Measurements from ENCODE around the gene GRN.
A peak's percentile ranks its signal among the peaks of the same experiment; 100 is the strongest.

GRN gene

DNA sequence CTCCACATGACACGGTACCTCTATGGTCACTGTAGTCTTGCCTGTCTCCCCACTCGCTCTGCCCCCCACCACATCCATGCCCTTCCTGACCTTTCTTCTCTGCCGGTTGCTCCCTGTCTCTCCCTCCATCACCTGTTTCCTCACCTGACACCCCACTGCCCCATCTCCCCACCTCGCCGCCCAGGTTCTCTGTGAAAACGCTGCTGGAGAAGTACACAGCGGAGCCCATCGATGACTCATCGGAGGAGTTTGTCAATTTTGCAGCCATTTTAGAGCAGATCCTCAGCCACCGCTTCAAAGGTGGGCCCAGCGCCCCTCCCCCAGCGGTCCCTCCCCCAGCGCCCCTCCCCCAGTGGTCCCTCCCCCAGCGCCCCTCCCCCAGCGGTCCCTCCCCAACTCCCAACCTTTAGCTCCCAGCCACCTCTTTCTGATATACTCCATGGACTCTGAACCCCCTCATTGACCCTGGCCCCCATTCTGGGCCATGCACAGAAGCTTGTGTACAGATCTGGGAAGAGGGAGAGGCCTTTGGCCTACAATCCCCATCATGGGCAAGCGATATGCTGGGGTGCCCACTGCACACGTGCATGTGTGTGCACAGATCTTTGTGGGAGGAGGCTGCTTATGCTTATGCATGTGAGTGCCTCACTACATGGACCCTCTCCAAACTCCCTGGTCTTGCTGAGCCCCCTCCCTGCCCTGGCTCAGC, 32.6 kb upstream of the GRN start:
- no peaks in the 10 kb centered on the region for H3K9me3 ChIP-seq (ENCODE audit: low read length)
- H3K4me3 ChIP-seq (ENCODE audit: low read depth in 1 of 2, low read length in 2 of 2), result no peak overlapping the region
- H3K9ac ChIP-seq (ENCODE audit: low read length), result no peak overlapping the region
- peaks cover 21 to 51% of the 10 kb centered on the region in 2 donors for H3K27me3 ChIP-seq (ENCODE audit: control insufficient read depth in 1 of 2, insufficient read depth in 2 of 2, low read length in 2 of 2)
- no peaks in the 10 kb centered on the region for H3K36me3 ChIP-seq (ENCODE audit: insufficient read depth, low read length)
- peaks cover 3% of the 10 kb centered on the region for H3K4me1 ChIP-seq (ENCODE audit: insufficient read depth, low read length)
- H3K27ac ChIP-seq (ENCODE audit: low read depth, low read length), result no peak overlapping the region

DNA sequence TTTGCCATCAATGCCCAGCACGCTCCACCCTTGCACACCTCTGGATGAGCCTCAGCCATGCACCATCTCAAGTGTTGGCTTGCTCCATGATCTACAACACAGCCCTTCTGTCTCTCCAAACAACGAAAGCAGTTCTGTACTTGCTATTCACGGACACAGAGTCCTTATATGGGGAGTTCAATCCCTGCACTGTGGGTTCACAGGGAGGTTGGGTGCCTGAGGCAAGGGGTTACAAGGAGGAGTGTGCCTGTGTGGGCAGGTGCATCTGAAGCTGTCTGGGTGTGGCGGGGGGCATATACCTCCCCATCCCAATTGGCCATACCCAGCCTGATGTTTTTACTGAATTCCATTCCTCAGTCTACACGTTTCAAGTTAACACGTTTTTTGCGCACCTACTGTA, 31.1 kb upstream of the GRN start:
- Histone ChIP-seq H3K27ac (ENCODE audit: low read depth, low read length) (no peak overlapping the region), H3K4me1 (ENCODE audit: insufficient read depth, low read length) (no peaks in the 10 kb centered on the region), H3K36me3 (ENCODE audit: insufficient read depth, low read length) (no peaks in the 10 kb centered on the region), H3K9ac (ENCODE audit: low read length) (no peak overlapping the region), H3K27me3 (ENCODE audit: control insufficient read depth in 1 of 2, insufficient read depth in 2 of 2, low read length in 2 of 2) (peaks cover 23 to 50% of the 10 kb centered on the region in 2 donors), H3K9me3 (ENCODE audit: low read length) (no peaks in the 10 kb centered on the region), H3K4me3 (ENCODE audit: low read depth in 1 of 2, low read length in 2 of 2) (no peak overlapping the region)

DNA sequence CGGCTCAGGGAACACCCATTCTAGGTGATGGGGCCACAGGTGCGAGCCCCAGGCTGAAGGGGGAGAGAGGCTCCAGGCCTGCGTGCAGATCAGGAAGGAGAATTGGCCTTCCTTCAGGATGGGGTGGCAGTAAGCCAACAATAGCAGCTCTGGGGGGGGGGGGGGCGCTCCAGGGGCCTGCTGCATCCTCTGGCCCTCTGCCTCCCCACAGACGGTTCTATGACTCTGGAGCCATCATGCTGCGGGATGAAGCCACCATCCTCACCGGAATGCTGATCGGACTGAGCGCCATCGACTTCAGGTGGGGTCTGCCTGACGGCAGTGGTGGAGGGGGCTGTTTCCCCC, 30.6 kb upstream of the GRN start:
- H3K9me3 ChIP-seq (ENCODE audit: low read length), result no peaks in the 10 kb centered on the region
- no peak overlapping the region for H3K9ac ChIP-seq (ENCODE audit: low read length)
- H3K27me3 ChIP-seq (ENCODE audit: control insufficient read depth in 1 of 2, insufficient read depth in 2 of 2, low read length in 2 of 2), result peaks cover 23 to 48% of the 10 kb centered on the region in 2 donors
- H3K27ac ChIP-seq (ENCODE audit: low read depth, low read length), result no peak overlapping the region
- H3K4me3 ChIP-seq (ENCODE audit: low read depth in 1 of 2, low read length in 2 of 2), result peak overlapping the region in 1 of 2 donors; percentile 11
- H3K36me3 ChIP-seq (ENCODE audit: insufficient read depth, low read length), result peaks cover under 1% of the 10 kb centered on the region
- H3K4me1 ChIP-seq (ENCODE audit: insufficient read depth, low read length), result no peaks in the 10 kb centered on the region

DNA sequence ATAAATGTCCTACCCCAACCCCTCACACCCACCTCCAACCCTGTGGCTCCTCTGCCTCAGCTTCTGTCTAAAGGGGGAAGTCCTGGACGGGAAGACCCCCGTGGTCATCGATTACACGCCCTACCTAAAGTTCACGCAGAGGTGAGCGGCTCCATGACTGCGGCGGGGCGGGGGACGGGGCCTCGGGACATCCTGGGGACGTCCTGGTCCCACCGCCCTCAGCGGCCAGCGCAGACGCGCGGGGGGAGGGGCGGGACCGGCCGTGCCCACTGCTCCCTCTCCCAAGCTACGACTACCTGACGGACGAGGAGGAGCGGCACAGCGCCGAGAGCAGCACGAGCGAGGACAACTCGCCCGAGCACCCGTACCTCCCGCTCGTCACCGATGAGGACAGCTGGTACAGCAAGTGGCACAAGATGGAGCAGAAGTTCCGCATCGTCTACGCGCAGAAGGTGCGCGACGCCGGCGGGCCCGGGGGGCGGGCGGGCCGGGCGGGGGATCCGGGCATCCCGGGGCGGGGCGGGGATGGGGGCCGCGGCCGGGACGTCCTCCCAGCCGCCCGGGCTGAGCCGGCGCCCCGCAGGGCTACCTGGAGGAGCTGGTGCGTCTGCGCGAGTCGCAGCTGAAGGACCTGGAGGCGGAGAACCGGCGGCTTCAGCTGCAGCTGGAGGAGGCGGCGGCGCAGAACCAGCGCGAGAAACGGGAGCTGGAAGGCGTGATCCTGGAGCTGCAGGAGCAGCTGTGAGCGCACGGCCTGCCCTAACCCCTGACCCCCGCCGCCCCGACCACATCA, 30.0 kb upstream of the GRN start:
- H3K4me3 ChIP-seq (ENCODE audit: low read depth in 1 of 2, low read length in 2 of 2), result peak overlapping the region in 1 of 2 donors; percentile 11
- no peaks in the 10 kb centered on the region for H3K4me1 ChIP-seq (ENCODE audit: insufficient read depth, low read length)
- H3K27ac ChIP-seq (ENCODE audit: low read depth, low read length), result no peak overlapping the region
- no peaks in the 10 kb centered on the region for H3K9me3 ChIP-seq (ENCODE audit: low read length)
- peaks cover 23 to 48% of the 10 kb centered on the region in 2 donors for H3K27me3 ChIP-seq (ENCODE audit: control insufficient read depth in 1 of 2, insufficient read depth in 2 of 2, low read length in 2 of 2)
- H3K36me3 ChIP-seq (ENCODE audit: insufficient read depth, low read length), result peaks cover 7% of the 10 kb centered on the region
- H3K9ac ChIP-seq (ENCODE audit: low read length), result no peak overlapping the region

DNA sequence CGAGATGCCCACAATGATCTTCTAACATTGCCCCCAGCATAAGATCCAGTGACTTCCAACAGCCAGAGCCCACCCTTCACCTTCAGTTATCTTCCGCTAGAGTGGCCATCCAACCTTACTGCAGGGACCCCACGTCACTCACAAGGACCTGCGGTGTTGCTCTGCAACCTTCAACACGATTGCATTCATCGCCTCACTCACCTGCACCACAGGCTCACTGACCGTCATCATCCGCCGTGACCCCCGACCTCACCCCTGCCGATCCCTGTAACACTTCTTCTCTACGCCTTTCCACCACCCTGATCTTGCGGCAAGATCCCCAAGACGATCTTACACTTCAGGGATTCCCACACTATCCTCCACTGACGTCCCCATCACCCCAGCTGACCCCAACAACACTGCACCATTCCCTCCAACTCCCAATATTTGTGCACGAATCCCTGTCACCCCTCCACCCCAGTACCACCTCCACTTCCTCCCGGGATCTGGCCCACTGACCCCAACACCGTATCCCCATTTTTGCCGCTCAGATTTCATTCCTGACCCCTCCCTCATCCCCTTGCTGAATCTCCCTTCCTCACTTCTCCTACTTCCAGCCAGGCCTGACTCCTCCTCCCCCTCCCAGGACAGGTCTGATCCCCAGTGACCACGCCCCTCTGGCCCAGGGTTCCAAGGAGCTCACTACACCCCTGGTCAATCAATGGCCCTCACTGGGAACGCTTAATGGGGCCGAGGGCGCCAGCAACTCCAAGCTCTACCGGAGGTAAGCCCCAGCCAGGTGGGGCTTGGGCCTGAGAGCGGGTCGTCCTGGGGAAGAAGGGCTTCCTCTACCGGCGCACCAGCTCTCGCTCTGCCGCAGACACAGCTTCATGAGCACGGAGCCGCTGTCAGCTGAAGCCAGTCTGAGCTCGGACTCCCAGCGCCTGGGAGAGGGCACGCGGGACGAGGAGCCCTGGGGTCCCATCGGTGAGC, 29.1 kb upstream of the GRN start:
- peaks cover 23 to 48% of the 10 kb centered on the region in 2 donors for H3K27me3 ChIP-seq (ENCODE audit: control insufficient read depth in 1 of 2, insufficient read depth in 2 of 2, low read length in 2 of 2)
- H3K27ac ChIP-seq (ENCODE audit: low read depth, low read length), result no peak overlapping the region
- H3K9me3 ChIP-seq (ENCODE audit: low read length), result no peaks in the 10 kb centered on the region
- H3K9ac ChIP-seq (ENCODE audit: low read length), result no peak overlapping the region
- H3K36me3 ChIP-seq (ENCODE audit: insufficient read depth, low read length), result peaks cover 16% of the 10 kb centered on the region
- H3K4me3 ChIP-seq (ENCODE audit: low read depth in 1 of 2, low read length in 2 of 2), result no peak overlapping the region
- no peaks in the 10 kb centered on the region for H3K4me1 ChIP-seq (ENCODE audit: insufficient read depth, low read length)

DNA sequence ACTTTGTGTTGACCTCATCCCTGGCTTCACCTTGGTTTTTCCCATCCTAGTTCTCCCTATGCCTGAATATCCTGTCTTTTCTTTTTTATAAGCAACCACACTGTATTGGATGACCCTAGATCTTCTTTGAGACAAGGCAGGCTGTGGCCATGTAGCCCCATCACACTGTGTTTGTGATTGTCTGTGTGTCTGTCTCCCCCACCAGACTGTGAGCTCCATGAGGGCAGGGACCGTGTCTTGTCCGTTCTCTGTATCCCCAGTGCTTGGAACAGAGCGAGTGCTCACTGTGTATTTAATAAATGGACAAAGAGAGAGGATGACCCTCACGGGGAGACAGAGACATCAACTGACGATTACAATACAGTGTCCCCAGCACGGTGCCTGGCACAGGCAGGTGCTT, 27.6 kb upstream of the GRN start:
- H3K27me3 ChIP-seq (ENCODE audit: control insufficient read depth in 1 of 2, insufficient read depth in 2 of 2, low read length in 2 of 2), result peaks cover 23 to 48% of the 10 kb centered on the region in 2 donors

DNA sequence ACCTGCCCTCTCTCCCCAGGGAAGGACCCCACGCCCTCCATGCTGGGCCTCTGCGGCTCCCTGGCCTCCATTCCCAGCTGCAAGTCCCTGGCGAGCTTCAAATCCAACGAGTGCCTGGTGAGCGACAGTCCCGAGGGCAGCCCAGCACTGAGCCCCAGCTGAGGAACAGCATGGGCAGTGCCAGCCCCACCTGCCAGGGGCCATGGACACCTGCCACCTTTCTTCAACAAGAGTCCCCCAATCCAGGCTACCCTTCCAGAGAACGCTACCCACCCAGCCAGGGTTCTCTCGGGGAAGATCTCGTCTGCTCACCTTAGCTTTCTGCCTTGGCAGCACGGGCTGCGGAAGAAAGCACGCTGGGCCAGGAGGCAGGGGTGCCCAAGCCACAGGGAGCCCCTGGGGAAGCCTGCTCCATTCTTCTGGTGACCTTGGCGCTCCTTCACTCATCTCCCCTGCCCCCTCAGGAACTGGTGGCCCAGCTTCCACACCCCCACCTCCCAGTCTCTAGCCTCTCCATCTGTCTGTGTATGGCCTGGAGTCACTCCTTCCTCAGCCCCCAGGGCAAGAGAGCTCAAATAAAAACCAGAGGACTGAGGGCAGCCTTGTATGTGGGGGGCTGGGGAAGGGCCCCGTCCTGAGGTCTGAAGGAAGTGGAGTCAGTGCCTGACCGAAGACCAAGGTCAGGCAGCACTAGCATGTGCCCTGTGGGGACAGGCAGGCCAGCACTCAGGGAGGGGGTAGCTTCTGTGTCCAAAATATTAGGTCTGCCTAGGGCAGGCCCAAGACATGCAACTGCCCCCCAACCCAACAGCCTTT, 26.8 kb upstream of the GRN start:
- H3K9me3 ChIP-seq (ENCODE audit: low read length), result no peaks in the 10 kb centered on the region
- no peak overlapping the region for H3K9ac ChIP-seq (ENCODE audit: low read length)
- peaks cover 31% of the 10 kb centered on the region for H3K36me3 ChIP-seq (ENCODE audit: insufficient read depth, low read length)
- H3K27ac ChIP-seq (ENCODE audit: low read depth, low read length), result no peak overlapping the region
- H3K4me1 ChIP-seq (ENCODE audit: insufficient read depth, low read length), result no peaks in the 10 kb centered on the region
- H3K4me3 ChIP-seq (ENCODE audit: low read depth in 1 of 2, low read length in 2 of 2), result no peak overlapping the region
- H3K27me3 ChIP-seq (ENCODE audit: control insufficient read depth in 1 of 2, insufficient read depth in 2 of 2, low read length in 2 of 2), result peaks cover 23 to 43% of the 10 kb centered on the region in 2 donors

More for the DNA sequence above, 27.6 kb upstream of the GRN start:
- H3K9ac ChIP-seq (ENCODE audit: low read length), result no peak overlapping the region
- H3K9me3 ChIP-seq (ENCODE audit: low read length), result no peaks in the 10 kb centered on the region
- no peak overlapping the region for H3K27ac ChIP-seq (ENCODE audit: low read depth, low read length)
- no peaks in the 10 kb centered on the region for H3K4me1 ChIP-seq (ENCODE audit: insufficient read depth, low read length)
- H3K4me3 ChIP-seq (ENCODE audit: low read depth in 1 of 2, low read length in 2 of 2), result no peak overlapping the region
- peaks cover 30% of the 10 kb centered on the region for H3K36me3 ChIP-seq (ENCODE audit: insufficient read depth, low read length)

DNA sequence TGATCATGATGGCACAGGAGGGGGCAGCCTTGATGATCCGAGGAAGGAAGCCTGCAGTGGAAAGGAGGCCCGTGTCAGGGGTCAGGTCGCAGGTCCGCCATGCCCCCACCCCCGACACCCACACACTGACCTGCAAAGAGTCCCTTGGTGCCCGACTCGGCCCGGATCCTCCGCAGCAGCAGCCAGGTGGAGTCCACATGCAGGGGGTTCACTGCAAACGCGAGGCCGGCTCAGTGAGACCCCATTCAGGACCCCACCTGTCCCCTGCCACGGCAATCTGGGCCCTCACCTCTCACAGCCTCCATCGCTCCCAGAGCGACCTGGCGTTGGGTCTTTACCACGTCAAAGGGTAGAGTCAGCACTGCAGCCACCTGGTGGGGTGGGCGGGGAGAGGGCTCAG, 25.0 kb upstream of the GRN start:
- H3K9ac ChIP-seq (ENCODE audit: low read length), result no peak overlapping the region
- peaks cover 23 to 29% of the 10 kb centered on the region in 2 donors for H3K27me3 ChIP-seq (ENCODE audit: control insufficient read depth in 1 of 2, insufficient read depth in 2 of 2, low read length in 2 of 2)
- peaks cover 7% of the 10 kb centered on the region for H3K4me1 ChIP-seq (ENCODE audit: insufficient read depth, low read length)
- H3K9me3 ChIP-seq (ENCODE audit: low read length), result no peaks in the 10 kb centered on the region
- no peak overlapping the region for H3K27ac ChIP-seq (ENCODE audit: low read depth, low read length)
- H3K36me3 ChIP-seq (ENCODE audit: insufficient read depth, low read length), result peaks cover 31% of the 10 kb centered on the region
- no peak overlapping the region for H3K4me3 ChIP-seq (ENCODE audit: low read depth in 1 of 2, low read length in 2 of 2)

DNA sequence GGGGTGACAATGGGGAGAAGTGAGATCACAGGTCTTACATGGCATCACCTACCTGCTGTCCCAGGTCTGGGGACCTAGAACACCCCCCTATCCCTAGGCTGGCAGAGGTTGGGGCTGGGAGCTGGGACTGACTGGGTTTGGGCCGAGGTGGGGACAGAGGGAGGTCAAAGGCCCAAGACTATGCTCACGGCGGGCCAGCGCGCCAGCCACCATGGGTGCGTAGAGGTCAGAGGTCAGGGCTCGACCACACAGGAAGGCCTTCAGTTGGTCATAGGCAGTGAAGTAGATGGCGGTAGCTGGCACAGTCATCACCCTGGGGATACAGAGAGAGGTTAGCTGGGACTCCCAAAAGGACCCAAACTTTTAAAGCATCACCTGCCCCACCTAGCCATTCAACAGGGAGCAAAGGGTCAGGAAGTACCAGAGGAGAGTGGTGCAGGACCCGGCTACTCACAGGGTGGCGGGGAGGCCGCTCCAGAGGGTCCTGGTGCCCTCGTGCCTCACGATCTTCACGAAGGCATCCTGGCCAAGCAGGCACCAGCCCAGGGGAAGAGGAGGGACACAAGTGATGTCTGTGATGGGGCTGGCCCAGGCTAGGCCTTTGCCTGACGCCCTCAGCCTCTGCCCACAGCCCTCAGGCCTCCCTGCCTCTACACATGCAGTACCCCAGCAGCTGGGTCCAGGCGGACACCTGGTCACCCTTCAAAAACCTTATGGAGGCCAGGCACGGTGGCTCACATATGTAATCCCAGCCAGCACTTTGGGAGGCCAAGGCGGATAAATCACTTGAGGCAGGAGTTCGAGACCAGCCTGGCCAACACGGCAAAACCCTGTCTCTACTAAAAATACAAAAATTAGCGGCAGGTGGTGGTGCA, 23.6 kb upstream of the GRN start:
- H3K27ac ChIP-seq (ENCODE audit: low read depth, low read length), result no peak overlapping the region
- no peaks in the 10 kb centered on the region for H3K9me3 ChIP-seq (ENCODE audit: low read length)
- peaks cover 31% of the 10 kb centered on the region for H3K36me3 ChIP-seq (ENCODE audit: insufficient read depth, low read length)
- peaks cover 12 to 17% of the 10 kb centered on the region in 2 donors for H3K27me3 ChIP-seq (ENCODE audit: control insufficient read depth in 1 of 2, insufficient read depth in 2 of 2, low read length in 2 of 2)
- H3K4me1 ChIP-seq (ENCODE audit: insufficient read depth, low read length), result peaks cover 12% of the 10 kb centered on the region
- no peak overlapping the region for H3K4me3 ChIP-seq (ENCODE audit: low read depth in 1 of 2, low read length in 2 of 2)
- no peak overlapping the region for H3K9ac ChIP-seq (ENCODE audit: low read length)
